Mesendoderm (in vitro differentiated cells): ENCODE results near the gene INPP4A.

Source experiments
- DNase-seq: peaks from one replicate; pipeline ENCODE4 v3.0.0; 2013
- H2AK5ac ChIP-seq: 2 replicates; pipeline ENCODE4 v1.6.1; 2013; ENCODE audit warnings: low read length, inconsistent platforms
- H2BK120ac ChIP-seq: 2 replicates; pipeline ENCODE4 v1.6.1; 2013; ENCODE audit warnings: low read depth, mild to moderate bottlenecking, low read length, moderate library complexity, mixed read lengths
- H2BK15ac ChIP-seq: replicated peaks from 2 replicates; pipeline ENCODE4 v1.6.1; 2013; ENCODE audit warnings: low read depth, mild to moderate bottlenecking, moderate library complexity
- H2BK5ac ChIP-seq: 2 replicates; pipeline ENCODE4 v1.6.1; 2013; ENCODE audit warnings: low read length, inconsistent platforms
- H3K18ac ChIP-seq: 2 replicates; pipeline ENCODE4 v1.6.1; 2013; ENCODE audit warnings: mild to moderate bottlenecking, low read length, mixed read lengths
- H3K23ac ChIP-seq: one replicate; pipeline ENCODE4 v1.6.1; 2013; ENCODE audit warnings: low read length
- H3K27ac ChIP-seq: 2 replicates; pipeline ENCODE4 v1.5.1; 2013; ENCODE audit warnings: low read depth, mild to moderate bottlenecking, inconsistent platforms, low read length, moderate library complexity
- H3K27me3 ChIP-seq: 2 replicates; pipeline ENCODE4 v1.6.1; 2013; ENCODE audit warnings: low read length, control low read depth, mild to moderate bottlenecking, inconsistent platforms; ENCODE audit not compliant: insufficient read depth, poor library complexity
- H3K36me3 ChIP-seq: 2 replicates; pipeline ENCODE4 v1.6.1; 2013; ENCODE audit warnings: low read length, inconsistent platforms; ENCODE audit not compliant: control insufficient read depth, insufficient read depth
- H3K4ac ChIP-seq: one replicate; pipeline ENCODE4 v1.6.1; 2013; ENCODE audit warnings: low read depth, mild to moderate bottlenecking, low read length, moderate library complexity
- H3K4me1 ChIP-seq: 2 replicates; pipeline ENCODE4 v1.6.1; 2013; ENCODE audit warnings: low read depth, low read length, inconsistent platforms; ENCODE audit not compliant: control insufficient read depth
- H3K4me2 ChIP-seq: 2 replicates; pipeline ENCODE4 v1.6.1; 2013; ENCODE audit warnings: low read length
- H3K4me3 ChIP-seq: 2 replicates; pipeline ENCODE4 v1.5.1; 2013; ENCODE audit warnings: mild to moderate bottlenecking, low read length
- H3K56ac ChIP-seq: one replicate; pipeline ENCODE4 v1.6.1; 2013; ENCODE audit warnings: low read length
- H3K79me1 ChIP-seq: 2 replicates; pipeline ENCODE4 v1.6.1; 2013; ENCODE audit warnings: low read length, inconsistent platforms
- H3K79me2 ChIP-seq: 2 replicates; pipeline ENCODE4 v1.6.1; 2013; ENCODE audit warnings: mild to moderate bottlenecking, low read length; ENCODE audit not compliant: control insufficient read depth, insufficient read depth
- H3K9ac ChIP-seq: 2 replicates; pipeline ENCODE4 v1.6.1; 2013; ENCODE audit warnings: low read length, inconsistent platforms
- H4K5ac ChIP-seq: one replicate; pipeline ENCODE4 v1.6.1; 2013; ENCODE audit warnings: low read length
- H4K8ac ChIP-seq: one replicate; pipeline ENCODE4 v1.6.1; 2013; ENCODE audit warnings: low read depth, mild to moderate bottlenecking, control low read depth, low read length, moderate library complexity
- WGBS: extraction: QIAGEN DNeasy Blood & Tissue Kit; methylation state at CpG from one replicate; pipeline ENCODE4 v1.1.7; 2013; ENCODE audit warnings: low lambda C conversion rate, missing lambda C conversion rate; ENCODE audit not compliant: insufficient coverage; ENCODE audit errors: extremely low coverage; 5-methylcytosine and 5-hydroxymethylcytosine counted together

The INPP4A gene

DNA sequence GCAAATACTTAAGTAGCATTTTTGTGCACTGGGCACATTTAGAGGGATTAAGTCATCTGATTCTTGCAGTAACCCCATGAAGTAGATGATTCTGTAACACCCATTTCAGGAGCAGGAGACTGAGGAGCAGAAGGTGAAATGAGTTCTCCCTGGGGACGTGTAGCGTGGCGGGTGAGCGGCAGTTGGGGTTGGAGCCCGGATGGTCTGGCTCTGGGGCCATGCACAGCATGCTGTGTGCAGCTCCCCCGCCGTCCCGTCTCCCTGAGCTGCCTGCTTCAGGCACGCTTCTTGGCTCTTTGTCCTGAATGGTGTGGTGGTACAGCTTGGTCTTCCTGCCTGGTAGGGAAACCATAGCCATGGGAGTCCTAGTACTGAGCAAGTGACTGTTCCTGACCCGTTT is 32.4 kb downstream of the INPP4A start:
- H2BK5ac ChIP-seq, result no peak overlapping the region
- H3K4me1 ChIP-seq, result peaks cover 23% of the 10 kb centered on the region
- peaks cover 69% of the 10 kb centered on the region for H3K79me1 ChIP-seq
- no peak overlapping the region for H3K4me3 ChIP-seq
- no peaks in the 10 kb centered on the region for H3K27me3 ChIP-seq
- H3K56ac ChIP-seq, result no peak overlapping the region
- no peak overlapping the region for H2AK5ac ChIP-seq
- DNase-seq, result no peak
- no peak overlapping the region for H3K4me2 ChIP-seq
- no peak overlapping the region for H4K5ac ChIP-seq
- no peak overlapping the region for H3K27ac ChIP-seq
- no peak overlapping the region for H3K18ac ChIP-seq
- H2BK120ac ChIP-seq, result no peak overlapping the region
- no CpG with 5 or more reads among the region's 10 CpGs for WGBS
- no peak overlapping the region for H4K8ac ChIP-seq
- no peak overlapping the region for H2BK15ac ChIP-seq
- no peak overlapping the region for H3K4ac ChIP-seq
- peaks cover 85% of the 10 kb centered on the region for H3K79me2 ChIP-seq
- no peak overlapping the region for H3K9ac ChIP-seq
- no peak overlapping the region for H3K23ac ChIP-seq
- no peaks in the 10 kb centered on the region for H3K36me3 ChIP-seq

DNA sequence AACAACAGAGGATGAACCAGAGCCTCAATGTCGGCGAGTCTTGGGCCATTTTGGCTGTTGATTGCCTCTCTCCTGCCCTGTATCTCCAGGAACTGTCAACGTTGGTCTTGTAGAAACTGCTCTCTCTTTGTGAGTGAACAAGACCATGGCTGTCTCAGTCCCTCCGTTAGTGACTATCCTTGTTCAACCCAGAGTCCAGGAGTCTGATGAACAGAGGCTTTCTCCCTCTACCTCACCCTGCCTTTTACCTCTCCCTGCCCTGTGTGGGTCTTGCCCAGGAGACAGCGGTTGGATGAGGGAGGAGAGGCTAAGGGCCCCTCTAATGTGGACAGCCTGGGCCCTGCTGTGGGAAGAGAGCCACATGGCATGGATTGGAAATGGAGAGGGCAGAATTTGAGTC is 32.8 kb downstream of the INPP4A start:
- Histone ChIP-seq H3K79me2 (peaks cover 85% of the 10 kb centered on the region), H4K8ac (no peak overlapping the region), H3K4me2 (no peak overlapping the region), H3K9ac (no peak overlapping the region), H2BK15ac (no peak overlapping the region), H2AK5ac (no peak overlapping the region), H3K18ac (no peak overlapping the region), H3K4me1 (peaks cover 23% of the 10 kb centered on the region), H3K4me3 (no peak overlapping the region), H3K79me1 (peaks cover 69% of the 10 kb centered on the region), H2BK5ac (no peak overlapping the region), H3K4ac (no peak overlapping the region), H3K36me3 (no peaks in the 10 kb centered on the region), H3K56ac (peak overlapping the region; percentile 26), H3K27me3 (no peaks in the 10 kb centered on the region), H4K5ac (no peak overlapping the region), H2BK120ac (no peak overlapping the region), H3K27ac (no peak overlapping the region), H3K23ac (no peak overlapping the region)
- no peak for DNase-seq
- no CpG with 5 or more reads among the region's 5 CpGs for WGBS

DNA sequence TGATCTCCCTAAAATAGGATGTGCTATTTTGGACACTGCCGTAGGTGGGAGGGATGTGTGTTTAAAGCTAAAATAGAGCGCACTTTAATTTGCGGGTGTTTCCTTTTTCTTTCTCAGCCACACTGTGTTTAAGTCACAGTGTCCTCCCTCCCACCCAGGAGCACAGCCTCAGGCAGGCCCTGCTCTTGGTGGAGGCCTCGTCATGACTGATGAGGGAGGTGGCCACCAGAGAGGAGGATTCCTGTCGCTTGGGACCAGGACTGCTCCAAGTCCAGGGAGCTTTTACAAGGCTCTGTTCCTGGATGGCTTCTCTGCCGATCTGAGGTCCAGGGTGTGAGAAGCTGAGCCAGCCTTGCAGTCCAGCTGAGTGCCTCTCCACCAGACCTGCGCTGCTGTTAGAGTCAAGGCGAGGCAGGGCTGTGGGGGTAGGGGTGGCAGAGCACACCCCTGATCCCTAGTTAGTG is 33.5 kb downstream of the INPP4A start:
- H2AK5ac ChIP-seq, result no peak overlapping the region
- H3K79me1 ChIP-seq, result peaks cover 66% of the 10 kb centered on the region
- H3K36me3 ChIP-seq, result no peaks in the 10 kb centered on the region
- H2BK5ac ChIP-seq, result no peak overlapping the region
- no peak overlapping the region for H3K27ac ChIP-seq
- no peak overlapping the region for H3K23ac ChIP-seq
- no peak for DNase-seq
- no peak overlapping the region for H3K4me3 ChIP-seq
- no peak overlapping the region for H3K4me2 ChIP-seq
- H4K8ac ChIP-seq, result no peak overlapping the region
- no peak overlapping the region for H3K4ac ChIP-seq
- H3K79me2 ChIP-seq, result peaks cover 82% of the 10 kb centered on the region
- H2BK120ac ChIP-seq, result no peak overlapping the region
- peak overlapping the region; percentile 1 for H3K56ac ChIP-seq
- H3K9ac ChIP-seq, result no peak overlapping the region
- no CpG with 5 or more reads among the region's 8 CpGs for WGBS
- no peaks in the 10 kb centered on the region for H3K27me3 ChIP-seq
- H3K4me1 ChIP-seq, result peaks cover 23% of the 10 kb centered on the region
- H2BK15ac ChIP-seq, result no peak overlapping the region
- H4K5ac ChIP-seq, result no peak overlapping the region
- H3K18ac ChIP-seq, result no peak overlapping the region

DNA sequence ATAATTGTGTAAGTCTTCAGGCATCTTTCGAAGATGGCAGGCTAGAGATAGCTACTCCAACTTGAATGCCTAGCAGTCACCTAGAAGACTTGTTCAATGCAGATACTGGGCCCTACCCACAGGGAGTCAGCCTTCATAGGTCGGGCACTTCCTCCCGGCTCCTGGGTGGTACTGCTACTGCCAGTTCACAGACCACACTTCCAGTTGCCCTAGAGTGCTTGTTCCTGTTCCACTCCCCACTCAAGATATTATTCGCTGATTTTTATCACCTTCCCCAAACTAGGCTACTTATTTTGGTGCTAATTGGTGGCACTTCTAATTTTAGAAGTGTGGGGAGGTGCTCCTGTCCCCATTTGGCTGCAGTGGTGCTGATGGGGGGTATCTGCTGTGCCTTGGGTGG is 34.2 kb downstream of the INPP4A start:
- no peak overlapping the region for H2AK5ac ChIP-seq
- no peak overlapping the region for H3K9ac ChIP-seq
- H3K23ac ChIP-seq, result no peak overlapping the region
- H3K56ac ChIP-seq, result no peak overlapping the region
- no CpG with 5 or more reads among the region's 4 CpGs for WGBS
- H4K5ac ChIP-seq, result no peak overlapping the region
- DNase-seq, result no peak
- H3K4me2 ChIP-seq, result no peak overlapping the region
- H3K4me1 ChIP-seq, result peaks cover 23% of the 10 kb centered on the region
- peaks cover 84% of the 10 kb centered on the region for H3K79me2 ChIP-seq
- no peak overlapping the region for H2BK15ac ChIP-seq
- no peak overlapping the region for H3K27ac ChIP-seq
- H2BK5ac ChIP-seq, result no peak overlapping the region
- no peak overlapping the region for H3K18ac ChIP-seq
- H3K36me3 ChIP-seq, result no peaks in the 10 kb centered on the region
- peaks cover 70% of the 10 kb centered on the region for H3K79me1 ChIP-seq
- H4K8ac ChIP-seq, result no peak overlapping the region
- no peak overlapping the region for H3K4ac ChIP-seq
- no peak overlapping the region for H2BK120ac ChIP-seq
- no peak overlapping the region for H3K4me3 ChIP-seq
- H3K27me3 ChIP-seq, result no peaks in the 10 kb centered on the region

DNA sequence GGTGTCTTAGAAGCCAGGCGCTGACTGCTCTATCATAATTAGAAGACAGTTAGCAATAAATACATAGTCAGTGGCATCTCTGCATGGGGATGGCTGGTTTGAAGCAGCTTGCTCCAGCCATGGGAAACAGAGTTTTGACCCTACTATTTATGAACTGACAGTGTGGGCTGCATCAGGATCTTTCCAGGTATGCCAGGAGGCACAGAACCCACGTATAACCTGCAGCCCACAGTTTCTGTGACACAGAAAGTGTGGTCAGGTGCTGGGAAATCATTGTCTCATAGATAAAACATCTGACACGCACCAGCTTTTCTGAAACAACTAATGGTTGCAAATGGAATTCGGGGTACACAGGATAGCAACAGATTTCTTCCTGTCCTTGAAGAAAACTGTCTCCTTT is 34.7 kb downstream of the INPP4A start:
- Histone ChIP-seq H3K9ac (peak overlapping the region; percentile 17), H3K79me1 (peaks cover 68% of the 10 kb centered on the region), H3K27me3 (no peaks in the 10 kb centered on the region), H4K8ac (no peak overlapping the region), H3K4me1 (peaks cover 23% of the 10 kb centered on the region), H3K4me3 (no peak overlapping the region), H3K79me2 (peaks cover 84% of the 10 kb centered on the region), H3K4me2 (no peak overlapping the region), H2BK5ac (no peak overlapping the region), H4K5ac (no peak overlapping the region), H3K18ac (no peak overlapping the region), H3K56ac (no peak overlapping the region), H3K4ac (no peak overlapping the region), H3K23ac (no peak overlapping the region), H2BK15ac (no peak overlapping the region), H3K27ac (no peak overlapping the region), H2AK5ac (no peak overlapping the region), H3K36me3 (no peaks in the 10 kb centered on the region), H2BK120ac (no peak overlapping the region)
- no CpG with 5 or more reads among the region's 4 CpGs for WGBS
- DNase-seq, result no peak

DNA sequence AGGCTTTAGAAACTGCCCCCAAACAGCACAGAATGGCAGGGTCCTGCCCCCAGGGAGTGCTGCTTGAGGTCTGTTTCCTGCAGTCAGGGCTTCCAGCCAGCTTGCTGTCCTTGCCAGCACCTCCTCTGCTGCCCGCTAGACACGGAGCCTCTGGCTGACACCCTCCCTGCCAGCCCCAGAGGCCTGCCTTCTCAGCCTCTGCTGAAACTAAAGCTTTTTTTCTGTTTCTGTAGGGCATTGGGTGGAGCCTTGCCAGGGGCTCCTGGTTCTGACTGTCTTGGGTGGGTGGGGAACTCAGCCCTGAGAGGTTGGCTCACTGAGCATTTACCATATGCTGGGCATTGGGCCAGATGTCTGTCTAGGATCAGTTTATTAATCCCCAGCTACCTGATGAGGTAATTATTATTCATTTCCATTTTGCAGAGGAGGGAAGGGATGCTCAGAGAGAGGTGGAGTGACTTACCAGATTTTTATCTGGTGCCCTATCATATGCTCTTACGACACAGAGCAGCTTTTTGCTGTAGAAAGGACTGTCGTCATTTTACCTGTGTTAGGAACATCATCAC is 35.4 kb downstream of the INPP4A start:
- Histone ChIP-seq H3K4ac (no peak overlapping the region), H3K79me1 (peaks cover 70% of the 10 kb centered on the region), H3K27ac (no peak overlapping the region), H3K27me3 (no peaks in the 10 kb centered on the region), H3K56ac (no peak overlapping the region), H4K8ac (no peak overlapping the region), H2BK5ac (no peak overlapping the region), H3K79me2 (peaks cover 88% of the 10 kb centered on the region), H3K18ac (no peak overlapping the region), H3K4me3 (no peak overlapping the region), H3K23ac (no peak overlapping the region), H3K4me2 (no peak overlapping the region), H3K36me3 (no peaks in the 10 kb centered on the region), H2BK120ac (no peak overlapping the region), H2BK15ac (no peak overlapping the region), H4K5ac (no peak overlapping the region), H3K4me1 (peaks cover 26% of the 10 kb centered on the region), H3K9ac (no peak overlapping the region), H2AK5ac (no peak overlapping the region)
- peak; percentile 46 for DNase-seq
- WGBS, result no CpG with 5 or more reads among the region's 4 CpGs
